NB4 (cell line): ENCODE measurements around the gene ODF4.

ENCODE experiments used
- DNase-seq: peaks from one replicate; pipeline ENCODE4 v3.0.0; 2010; ENCODE audit warnings: low read depth
- H3K4me3 ChIP-seq: one replicate; pipeline ENCODE4 v1.5.1; 2011; ENCODE audit warnings: mild to moderate bottlenecking, low read depth, low read length, moderate library complexity
- CTCF ChIP-seq: IDR thresholded peaks from one replicate; pipeline ENCODE4 v1.5.1; 2012; ENCODE audit warnings: low read depth, low read length
- MAX ChIP-seq: IDR thresholded peaks from 2 replicates; pipeline ENCODE4 v1.6.1; 2011; ENCODE audit warnings: low read depth, low read length
- MYC ChIP-seq: IDR thresholded peaks from 2 replicates; pipeline ENCODE4 v1.6.1; 2011; ENCODE audit warnings: low read depth, low read length
- POLR2A ChIP-seq: IDR thresholded peaks from 2 replicates; pipeline ENCODE4 v1.6.1; 2011; ENCODE audit warnings: mild to moderate bottlenecking; ENCODE audit not compliant: insufficient read length; ENCODE audit errors: extremely low read depth

Gene ODF4

GRCh38 chr17:8300226-8300625 lies 39.4 kb upstream of the ODF4 start:
- no peak overlapping the region for H3K4me3 ChIP-seq
- no peak for TF ChIP-seq MYC
- TF ChIP-seq MAX = no peak
- no peak for TF ChIP-seq POLR2A
- no peak for TF ChIP-seq CTCF

GRCh38 chr17:8300627-8301242 lies 38.9 kb upstream of the ODF4 start:
- DNase-seq = peak; percentile 72
- H3K4me3 ChIP-seq = no peak overlapping the region
- TF ChIP-seq CTCF (peak; percentile 68), MAX (no peak), POLR2A (no peak)

More at GRCh38 chr17:8300226-8300625, 39.4 kb upstream of the ODF4 start:
- DNase-seq = no peak

GRCh38 chr17:8310601-8311123 lies 29.0 kb upstream of the ODF4 start:
- H3K4me3 ChIP-seq = no peak overlapping the region
- no peak for DNase-seq
- no peak for TF ChIP-seq CTCF
- no peak for TF ChIP-seq MYC
- TF ChIP-seq POLR2A = no peak
- TF ChIP-seq MAX = no peak

- no peak for DNase-seq
- TF ChIP-seq MAX (no peak), POLR2A (no peak), MYC (no peak), CTCF (no peak)
- no peak overlapping the region for H3K4me3 ChIP-seq
Measured at GRCh38 chr17:8311131-8311790, 28.4 kb upstream of the ODF4 start.

GRCh38 chr17:8312251-8312650 lies 27.4 kb upstream of the ODF4 start:
- H3K4me3 ChIP-seq = no peak overlapping the region
- no peak for DNase-seq
- TF ChIP-seq MAX (no peak), CTCF (no peak), POLR2A (no peak), MYC (no peak)
